Sigmoid colon (tissue), 4 donors: ENCODE results near the gene OSTN.

Source experiments
- CTCF ChIP-seq, 4 experiments: fragments of 450-650 bp in 3 of 4; fragments of 200-600 bp in 1 of 4; IDR thresholded peaks; one replicate each; pipeline ENCODE4 v1.5.1; 2016 to 2019; ENCODE audit warnings: antibody characterized with exemption in 4 of 4, mild to moderate bottlenecking in 3 of 4, moderate library complexity in 2 of 4
- EP300 ChIP-seq, 4 donors: sonication (generic); formaldehyde crosslinking; IDR thresholded peaks; one replicate each; pipeline ENCODE4 v1.6.1; 2017; ENCODE audit warnings: antibody characterized with exemption in 4 of 4
- POLR2AphosphoS5 ChIP-seq, 4 donors: sonication (generic); formaldehyde crosslinking; IDR thresholded peaks; one replicate each; pipeline ENCODE4 v1.6.1; 2017; ENCODE audit warnings: antibody characterized with exemption in 4 of 4

GRCh38 chr3:191151653-191152052 is 47.4 kb upstream of the OSTN start:
- no peak for TF ChIP-seq CTCF (IDR thresholded peaks at IDR 0.05)
- TF ChIP-seq POLR2AphosphoS5 (IDR thresholded peaks at IDR 0.05): no peak
- TF ChIP-seq EP300 (IDR thresholded peaks at IDR 0.05): no peak
